ENCODE measurements around the gene RGS6. TPM values are rescaled to one million over a fixed set of nuclear protein-coding genes. Genes with fewer than 3 reads are reported as not detected.

Gene RGS6
- total and polyA plus RNA-seq, 8 donors: 0.06 to 0.47 (median 0.20) TPM; not detected in 1

GRCh38 chr14:72488514-72488913 lies 556.3 kb downstream of the RGS6 start:
- Histone ChIP-seq H3K9me3 (no peaks in the 10 kb centered on the region), H3K27me3 (no peaks in the 10 kb centered on the region), H3K27ac (no peak overlapping the region), H3K36me3 (no peaks in the 10 kb centered on the region), H3K4me3 (no peak overlapping the region), H3K4me1 (no peaks in the 10 kb centered on the region)
- DNase-seq (no peak), FAIRE-seq (no peak), ATAC-seq (no peak)
- 74 to 82% methylated on average over 2 of the region's 2 CpGs for WGBS, 2 donors
- intact Hi-C loops (cut with DNase I): no loop called here
- TF ChIP-seq CTCF (IDR thresholded peaks at IDR 0.05): no peak

GRCh38 chr14:72492196-72492595 lies 560.0 kb downstream of the RGS6 start:
- Histone ChIP-seq H3K4me3 (no peak overlapping the region), H3K9me3 (no peaks in the 10 kb centered on the region), H3K27me3 (no peaks in the 10 kb centered on the region), H3K36me3 (no peaks in the 10 kb centered on the region), H3K4me1 (no peaks in the 10 kb centered on the region), H3K27ac (no peak overlapping the region)
- ATAC-seq (no peak), FAIRE-seq (no peak), DNase-seq (no peak)
- TF ChIP-seq CTCF (IDR thresholded peaks at IDR 0.05): no peak
- intact Hi-C loops (cut with DNase I): no loop called here
- WGBS, 2 donors: 84 to 88% methylated on average over 5 of the region's 5 CpGs

GRCh38 chr14:72495668-72496067 lies 563.4 kb downstream of the RGS6 start:
- Histone ChIP-seq H3K36me3 (no peaks in the 10 kb centered on the region), H3K4me3 (no peak overlapping the region), H3K9me3 (no peaks in the 10 kb centered on the region), H3K27ac (no peak overlapping the region), H3K27me3 (no peaks in the 10 kb centered on the region), H3K4me1 (no peaks in the 10 kb centered on the region)
- TF ChIP-seq CTCF (IDR thresholded peaks at IDR 0.05): no peak
- DNase-seq (no peak), FAIRE-seq (no peak), ATAC-seq (peak in 2 of 4 donors; percentile 25 to 41)
- 1 to 3% methylated on average over 1 of the region's 1 CpG for WGBS, 2 donors
- intact Hi-C loops (cut with DNase I): no loop called here

GRCh38 chr14:72498646-72499045 lies 566.4 kb downstream of the RGS6 start:
- no peak overlapping the region for H3K27ac ChIP-seq
- DNase-seq (no peak), ATAC-seq (no peak), FAIRE-seq (no peak)
- H3K4me1 ChIP-seq: no peaks in the 10 kb centered on the region
- no peak for TF ChIP-seq CTCF (IDR thresholded peaks at IDR 0.05)
- no peaks in the 10 kb centered on the region for H3K27me3 ChIP-seq
- intact Hi-C loops (cut with DNase I): no loop called here
- H3K4me3 ChIP-seq: no peak overlapping the region
- no peaks in the 10 kb centered on the region for H3K9me3 ChIP-seq
- 77 to 84% methylated on average over 7 of the region's 7 CpGs for WGBS, 2 donors
- no peaks in the 10 kb centered on the region for H3K36me3 ChIP-seq

- WGBS, 2 donors: 79 to 81% methylated on average over 5 of the region's 5 CpGs
- Histone ChIP-seq H3K9me3 (no peaks in the 10 kb centered on the region), H3K4me1 (no peaks in the 10 kb centered on the region), H3K4me3 (no peak overlapping the region), H3K36me3 (no peaks in the 10 kb centered on the region), H3K27ac (no peak overlapping the region), H3K27me3 (no peaks in the 10 kb centered on the region)
- FAIRE-seq (no peak), DNase-seq (no peak), ATAC-seq (no peak)
- TF ChIP-seq CTCF (IDR thresholded peaks at IDR 0.05): no peak
- intact Hi-C loops (cut with DNase I): no loop called here
Measured at GRCh38 chr14:72499746-72500145, 567.5 kb downstream of the RGS6 start.

All from pancreas (tissue), 10 donors.